NCI-H1092 (cell line): ENCODE data around the gene PDS5A.
"Not testable (repeated sequence)": the region's sequence is repeated elsewhere in the genome, so short reads cannot be mapped to it uniquely, and the experiment has no call there.

ENCODE experiments used
- DNase-seq: peaks from one replicate; lab custom pipeline; 2025; lab: John Stamatoyannopoulos, UW

PDS5A gene, protein sequence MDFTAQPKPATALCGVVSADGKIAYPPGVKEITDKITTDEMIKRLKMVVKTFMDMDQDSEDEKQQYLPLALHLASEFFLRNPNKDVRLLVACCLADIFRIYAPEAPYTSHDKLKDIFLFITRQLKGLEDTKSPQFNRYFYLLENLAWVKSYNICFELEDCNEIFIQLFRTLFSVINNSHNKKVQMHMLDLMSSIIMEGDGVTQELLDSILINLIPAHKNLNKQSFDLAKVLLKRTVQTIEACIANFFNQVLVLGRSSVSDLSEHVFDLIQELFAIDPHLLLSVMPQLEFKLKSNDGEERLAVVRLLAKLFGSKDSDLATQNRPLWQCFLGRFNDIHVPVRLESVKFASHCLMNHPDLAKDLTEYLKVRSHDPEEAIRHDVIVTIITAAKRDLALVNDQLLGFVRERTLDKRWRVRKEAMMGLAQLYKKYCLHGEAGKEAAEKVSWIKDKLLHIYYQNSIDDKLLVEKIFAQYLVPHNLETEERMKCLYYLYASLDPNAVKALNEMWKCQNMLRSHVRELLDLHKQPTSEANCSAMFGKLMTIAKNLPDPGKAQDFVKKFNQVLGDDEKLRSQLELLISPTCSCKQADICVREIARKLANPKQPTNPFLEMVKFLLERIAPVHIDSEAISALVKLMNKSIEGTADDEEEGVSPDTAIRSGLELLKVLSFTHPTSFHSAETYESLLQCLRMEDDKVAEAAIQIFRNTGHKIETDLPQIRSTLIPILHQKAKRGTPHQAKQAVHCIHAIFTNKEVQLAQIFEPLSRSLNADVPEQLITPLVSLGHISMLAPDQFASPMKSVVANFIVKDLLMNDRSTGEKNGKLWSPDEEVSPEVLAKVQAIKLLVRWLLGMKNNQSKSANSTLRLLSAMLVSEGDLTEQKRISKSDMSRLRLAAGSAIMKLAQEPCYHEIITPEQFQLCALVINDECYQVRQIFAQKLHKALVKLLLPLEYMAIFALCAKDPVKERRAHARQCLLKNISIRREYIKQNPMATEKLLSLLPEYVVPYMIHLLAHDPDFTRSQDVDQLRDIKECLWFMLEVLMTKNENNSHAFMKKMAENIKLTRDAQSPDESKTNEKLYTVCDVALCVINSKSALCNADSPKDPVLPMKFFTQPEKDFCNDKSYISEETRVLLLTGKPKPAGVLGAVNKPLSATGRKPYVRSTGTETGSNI (N-terminal part only)

DNA sequence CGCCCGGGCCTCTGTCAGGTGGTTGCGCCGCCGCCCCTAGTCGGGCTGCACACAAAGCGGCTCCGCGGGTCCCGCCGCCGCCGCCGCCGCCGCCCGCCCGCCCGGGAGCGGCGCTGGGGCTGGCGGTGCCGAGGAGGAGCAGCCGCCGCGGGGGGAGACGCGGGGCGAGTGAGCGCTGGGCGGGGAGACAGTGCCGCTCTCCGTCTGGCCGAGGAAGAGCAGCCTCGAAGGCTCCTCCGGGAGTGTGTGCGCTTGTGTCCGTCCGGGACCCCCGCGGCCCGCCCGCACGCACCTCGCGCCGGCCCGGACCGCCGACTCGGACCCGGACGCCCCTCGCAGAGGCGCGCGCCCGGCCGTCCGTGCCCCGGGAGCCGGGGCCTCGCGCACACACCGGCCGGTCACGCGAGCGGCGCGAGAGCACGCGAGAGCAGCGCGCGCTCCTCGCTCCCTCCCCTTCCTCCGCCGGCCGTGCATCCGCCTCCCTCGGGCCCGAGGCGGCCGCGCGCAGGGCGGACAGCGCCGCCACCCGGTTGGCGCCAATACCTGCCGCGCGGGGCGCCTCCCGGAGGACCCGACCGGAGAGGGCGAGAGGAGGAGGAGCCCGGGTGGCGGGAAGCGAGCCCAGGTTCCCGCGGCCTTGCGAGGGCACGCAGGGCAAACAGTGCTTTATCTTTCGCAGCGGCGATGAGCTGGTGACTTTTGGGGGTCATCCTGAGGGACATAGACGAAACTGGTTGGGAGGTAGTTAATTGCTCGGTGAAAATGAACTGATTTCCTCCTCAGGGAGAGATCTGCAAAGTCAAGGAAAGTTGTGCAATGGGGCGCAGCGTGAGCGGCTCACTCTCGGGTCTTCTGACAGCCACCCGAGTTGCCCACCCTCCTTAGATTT lies at the start of gene PDS5A:
TSS of gene PDS5A (minus strand) at position 423 of the 889 bp plus-strand sequence. CDS start 1,334 bp downstream, outside the sequence.
- DNase-seq = peak; percentile 85

DNA sequence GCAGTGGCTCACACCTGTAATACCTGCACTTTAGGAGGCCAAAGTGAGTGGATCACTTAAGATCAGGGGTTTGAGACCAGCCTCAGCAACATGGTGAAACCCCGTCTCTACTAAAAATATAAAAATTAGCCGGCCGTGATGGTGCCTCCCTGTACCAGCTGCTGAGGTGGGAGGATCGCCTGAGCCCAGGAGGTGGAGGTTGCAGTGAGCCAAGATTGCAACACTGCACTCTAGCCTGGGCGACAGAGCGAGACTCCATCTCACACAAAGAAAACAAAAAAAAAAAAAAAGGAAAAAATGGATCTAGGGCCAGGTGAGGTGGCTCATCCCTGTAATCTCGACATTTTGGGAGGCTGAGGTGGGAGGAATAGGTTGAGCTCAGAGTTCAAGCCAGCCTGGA lies 46.3 kb upstream of the PDS5A start:
- not testable (repeated sequence) for DNase-seq

DNA sequence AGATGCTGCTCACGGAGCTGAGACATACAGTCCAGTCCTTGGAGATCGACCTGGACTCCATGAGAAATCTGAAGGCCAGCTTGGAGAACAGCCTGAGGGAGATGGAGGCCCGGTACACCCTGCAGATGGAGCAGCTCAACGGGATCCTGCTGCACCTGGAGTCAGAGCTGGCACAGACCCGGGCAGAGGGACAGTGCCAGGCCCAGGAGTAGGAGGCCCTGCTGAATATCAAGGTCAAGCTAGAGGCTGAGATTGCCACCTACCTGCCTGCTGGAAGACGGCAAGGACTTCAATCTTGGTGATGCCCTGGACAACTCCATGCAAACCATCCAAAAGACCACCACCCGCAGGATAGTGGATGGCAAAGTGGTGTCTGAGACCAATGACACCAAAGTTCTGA lies 43.4 kb upstream of the PDS5A start:
- DNase-seq = not testable (repeated sequence)

DNA sequence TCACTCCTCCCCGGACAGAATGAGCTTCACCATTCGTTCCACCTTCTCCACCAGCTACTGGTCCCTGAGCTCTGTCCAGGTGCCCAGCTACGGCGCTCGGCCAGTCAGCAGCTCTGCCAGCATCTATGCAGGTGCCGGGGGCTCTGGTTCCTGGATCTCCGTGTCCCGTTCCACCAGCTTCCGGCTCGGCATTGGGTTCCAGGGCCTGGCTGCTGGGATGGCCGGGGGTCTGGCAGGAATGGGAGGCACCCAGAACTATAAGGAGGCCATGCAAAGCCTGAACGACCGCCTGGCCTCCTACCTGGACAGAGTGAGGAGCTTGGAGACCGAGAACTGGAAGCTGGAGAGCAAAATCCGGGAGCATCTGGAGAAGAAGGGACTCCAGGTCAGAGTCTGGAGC lies 42.5 kb upstream of the PDS5A start:
- DNase-seq = no peak

DNA sequence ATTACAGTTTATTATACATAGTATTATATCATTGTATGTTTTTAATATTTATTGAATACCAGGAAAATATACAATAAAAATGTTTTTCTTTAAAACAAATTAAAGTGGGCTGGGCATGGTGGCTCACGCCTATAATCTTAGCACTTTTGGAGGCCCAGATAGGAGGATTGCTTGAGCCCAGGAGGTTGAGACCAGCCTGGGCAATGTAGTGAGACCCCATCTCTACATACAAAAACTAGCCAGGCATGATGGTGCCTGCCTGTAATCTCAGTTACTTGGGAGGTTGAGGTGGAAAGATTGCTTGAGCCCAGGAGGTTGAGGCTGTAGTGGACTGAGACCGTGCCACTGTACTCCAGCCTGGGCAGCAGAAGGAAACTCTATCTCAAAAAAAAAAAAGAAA lies 38.3 kb upstream of the PDS5A start:
- no peak for DNase-seq

DNA sequence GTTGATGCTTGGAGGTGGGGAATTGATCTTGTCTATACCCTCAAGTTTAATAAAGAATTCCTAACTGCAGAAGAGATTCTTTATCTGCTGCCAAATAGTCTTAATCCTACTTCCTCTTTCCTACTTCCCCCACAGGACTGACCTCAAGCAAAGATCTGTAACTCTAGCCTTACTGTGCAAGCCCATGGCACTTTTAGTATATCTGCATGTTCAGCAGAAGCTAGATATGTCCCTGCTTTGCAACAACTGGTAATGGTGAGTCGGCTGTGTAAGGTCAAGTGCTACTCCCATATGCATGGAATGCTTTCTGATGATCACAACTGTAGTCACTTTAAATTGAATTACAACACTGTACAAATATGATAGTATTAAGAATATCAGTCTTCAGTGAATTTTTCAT lies 26.3 kb upstream of the PDS5A start:
- DNase-seq = no peak

DNA sequence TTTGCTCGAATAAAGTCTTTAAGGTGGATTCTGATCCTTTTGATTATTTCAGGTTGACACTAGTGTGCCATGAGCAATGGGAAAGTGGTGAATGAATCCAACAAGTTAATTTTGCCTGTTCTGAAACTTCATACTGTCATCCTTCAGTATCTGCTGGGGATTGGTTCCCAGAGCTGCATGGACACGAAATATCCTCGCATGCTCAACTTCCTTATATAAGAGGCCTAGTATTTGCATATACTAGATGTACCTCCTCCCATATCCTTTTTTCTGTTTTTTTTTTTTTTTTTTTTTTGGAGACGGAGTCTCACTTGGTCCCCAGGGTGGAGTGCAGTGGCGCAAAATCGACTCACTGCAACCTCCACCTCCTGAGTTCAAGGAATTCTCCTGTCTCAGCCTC lies 23.0 kb upstream of the PDS5A start:
- no peak for DNase-seq

DNA sequence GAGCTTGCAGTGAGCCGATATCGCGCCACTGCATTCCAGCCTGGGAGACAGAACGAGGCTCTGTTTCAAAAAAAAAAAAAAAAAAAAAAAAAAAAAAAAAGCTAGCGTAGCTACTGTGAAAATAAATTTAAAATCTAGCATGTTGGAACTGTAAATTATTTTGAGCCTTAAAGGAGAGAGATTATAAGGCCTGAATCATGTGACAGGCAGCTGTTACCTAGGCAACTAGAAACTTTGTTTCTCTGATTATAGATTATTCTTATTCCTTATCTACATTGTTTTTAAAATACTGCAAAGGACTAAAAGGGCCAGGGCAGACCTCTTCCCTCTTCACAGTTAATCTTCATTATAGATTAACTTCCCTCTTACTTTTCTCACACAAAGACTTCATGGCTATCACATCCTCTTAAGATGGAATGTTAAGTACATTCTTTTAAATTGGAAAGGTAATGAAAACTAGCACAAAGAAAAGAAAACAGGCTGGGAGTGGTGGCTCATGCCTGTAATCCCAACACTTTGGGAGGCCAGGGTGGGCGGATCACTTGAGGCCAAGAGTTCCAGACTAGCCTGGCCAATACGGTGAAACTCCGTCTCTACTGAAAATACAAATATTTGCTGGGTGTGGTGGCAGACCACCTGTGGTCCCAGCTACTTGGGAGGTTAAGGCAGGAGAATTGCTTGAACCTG lies 21.1 kb upstream of the PDS5A start:
- DNase-seq = no peak

DNA sequence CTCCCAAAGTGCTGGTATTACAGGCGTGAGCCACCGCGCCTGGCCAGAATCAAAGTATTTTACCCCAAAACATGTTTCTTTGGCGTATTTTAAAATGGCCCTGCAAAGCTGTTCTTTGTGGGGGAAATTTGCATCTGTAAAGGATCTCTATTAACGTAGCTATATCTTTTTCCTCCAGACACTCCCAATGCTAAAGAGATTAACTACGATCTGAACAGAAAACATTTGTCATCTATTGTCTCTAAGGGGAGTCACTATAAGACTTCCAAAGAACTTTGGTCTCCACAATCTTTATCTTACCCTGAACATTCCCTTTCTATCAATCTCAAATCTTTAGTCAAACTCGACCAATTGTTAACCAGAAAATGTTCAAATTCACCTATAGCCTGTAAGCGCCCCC lies 19.1 kb upstream of the PDS5A start:
- DNase-seq = no peak

DNA sequence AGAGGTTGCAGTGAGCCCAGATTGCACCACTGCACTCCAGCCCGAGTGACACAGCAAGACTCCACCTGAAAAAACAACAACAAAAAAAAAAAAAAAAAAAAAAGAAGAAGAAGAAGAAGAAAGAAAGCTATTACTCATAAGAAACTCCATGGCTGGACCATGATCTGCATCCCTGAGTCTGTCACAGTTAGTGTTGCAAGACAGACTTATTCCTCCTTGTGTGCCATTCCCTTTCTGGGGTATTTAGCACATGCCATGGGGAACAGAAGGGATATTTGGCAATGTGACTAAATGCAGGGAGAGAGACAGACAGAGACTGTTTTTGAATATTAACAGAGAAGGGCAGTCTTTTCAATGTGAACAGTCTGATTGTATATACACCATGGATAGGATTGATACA lies 16.7 kb upstream of the PDS5A start:
- DNase-seq = no peak

DNA sequence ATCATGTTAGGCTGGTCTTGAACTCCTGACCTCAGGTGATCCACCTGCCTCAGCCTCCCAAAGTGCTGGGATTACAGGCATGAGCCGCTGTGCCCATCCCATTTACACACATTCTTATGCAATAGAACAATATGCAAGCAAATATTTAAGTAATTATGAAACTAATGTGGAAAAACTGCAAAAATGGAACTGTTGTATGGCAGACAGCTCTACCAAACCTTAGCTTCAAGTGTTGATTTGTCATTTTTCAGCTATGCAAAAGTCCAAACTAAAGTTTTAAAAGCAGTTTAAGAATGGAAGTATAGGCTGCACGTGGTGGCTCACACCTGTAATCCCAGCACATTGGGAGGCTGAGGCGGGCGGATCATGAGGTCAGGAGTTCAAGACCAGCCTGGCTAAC lies 11.7 kb upstream of the PDS5A start:
- not testable (repeated sequence) for DNase-seq

DNA sequence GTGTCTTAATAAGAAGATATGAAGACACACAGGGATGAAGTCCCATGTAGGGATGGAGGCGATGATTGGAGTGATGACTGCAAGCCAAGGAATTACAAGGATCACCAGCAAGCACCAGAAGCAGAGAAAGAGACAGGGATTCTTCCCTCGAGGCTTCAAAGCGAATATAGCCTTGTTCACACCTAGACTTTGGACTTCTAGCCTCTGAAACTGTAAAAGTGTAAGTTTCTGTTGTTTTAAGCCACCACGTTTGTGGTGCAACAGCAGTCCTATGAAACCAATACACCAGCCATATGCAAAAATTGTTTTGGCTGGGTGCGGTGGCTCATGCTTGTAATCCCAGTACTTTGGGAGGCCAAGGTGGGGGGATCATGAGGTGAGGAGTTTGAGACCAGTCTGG lies 9.8 kb upstream of the PDS5A start:
- no peak for DNase-seq

DNA sequence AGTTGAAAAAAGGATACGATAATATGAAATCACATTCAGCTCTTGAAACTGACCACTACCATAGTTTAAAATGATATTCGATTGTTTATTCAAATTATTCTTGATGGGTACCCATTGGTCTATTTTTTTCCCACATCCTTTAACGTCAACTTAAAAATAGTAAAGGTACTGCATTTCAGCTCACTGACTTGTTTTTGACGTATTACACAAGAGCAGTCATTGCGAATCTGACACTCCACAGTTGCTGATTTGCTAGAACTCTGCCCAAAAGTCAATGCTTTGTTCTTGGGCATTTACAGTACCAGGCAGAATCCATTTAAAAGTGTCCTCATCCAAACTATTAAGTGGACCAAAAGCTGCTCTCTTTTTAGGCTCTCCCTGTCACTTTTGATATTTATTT lies 1.2 kb upstream of the PDS5A start:
- no peak for DNase-seq

DNA sequence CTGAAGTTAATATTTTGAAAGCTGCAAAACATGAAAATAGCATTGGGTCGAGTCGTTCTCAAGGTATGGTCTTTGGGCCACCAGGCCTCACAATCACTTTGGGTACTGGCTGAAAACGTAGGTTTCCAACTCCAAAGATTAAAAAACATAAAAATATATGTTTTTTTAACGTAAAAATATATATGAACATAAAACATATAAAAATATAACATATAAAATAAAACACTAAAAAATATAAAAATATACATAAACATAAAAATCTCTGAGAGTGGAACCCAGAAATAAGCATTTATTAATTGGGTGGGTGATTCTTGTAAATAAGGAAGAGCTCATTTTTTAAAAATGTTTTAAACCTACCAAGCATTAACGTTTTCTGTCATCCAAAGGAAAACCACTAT lies 666 bp upstream of the PDS5A start:
- no peak for DNase-seq

DNA sequence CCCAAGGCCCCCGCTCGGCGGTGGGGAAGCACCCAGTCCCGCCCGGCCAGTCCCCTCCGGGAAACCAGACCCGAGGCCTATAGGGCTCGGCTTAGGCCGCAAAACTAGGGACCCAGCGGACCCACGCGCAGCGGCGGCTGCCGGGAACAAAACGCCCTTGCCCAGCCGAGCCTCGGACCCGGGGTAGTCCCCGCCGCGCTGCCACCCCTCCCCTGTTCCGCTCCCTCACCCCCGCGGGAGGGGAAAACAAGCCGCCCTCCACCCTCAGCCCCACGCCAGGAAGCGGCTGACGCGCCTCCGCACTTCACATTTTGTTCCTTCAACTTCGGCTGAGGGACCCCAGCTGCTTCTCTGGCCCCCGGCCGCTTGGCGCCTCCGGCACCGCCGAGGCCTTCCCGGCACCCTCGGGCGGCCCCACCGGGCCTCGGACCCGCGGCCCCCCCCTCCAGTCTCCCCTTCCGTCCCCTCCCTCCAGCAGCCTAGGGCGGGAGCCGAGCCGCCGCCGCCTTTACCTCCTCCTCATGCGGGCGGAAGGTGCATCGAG lies 694 bp downstream of the PDS5A start:
- peak; percentile 17 for DNase-seq

DNA sequence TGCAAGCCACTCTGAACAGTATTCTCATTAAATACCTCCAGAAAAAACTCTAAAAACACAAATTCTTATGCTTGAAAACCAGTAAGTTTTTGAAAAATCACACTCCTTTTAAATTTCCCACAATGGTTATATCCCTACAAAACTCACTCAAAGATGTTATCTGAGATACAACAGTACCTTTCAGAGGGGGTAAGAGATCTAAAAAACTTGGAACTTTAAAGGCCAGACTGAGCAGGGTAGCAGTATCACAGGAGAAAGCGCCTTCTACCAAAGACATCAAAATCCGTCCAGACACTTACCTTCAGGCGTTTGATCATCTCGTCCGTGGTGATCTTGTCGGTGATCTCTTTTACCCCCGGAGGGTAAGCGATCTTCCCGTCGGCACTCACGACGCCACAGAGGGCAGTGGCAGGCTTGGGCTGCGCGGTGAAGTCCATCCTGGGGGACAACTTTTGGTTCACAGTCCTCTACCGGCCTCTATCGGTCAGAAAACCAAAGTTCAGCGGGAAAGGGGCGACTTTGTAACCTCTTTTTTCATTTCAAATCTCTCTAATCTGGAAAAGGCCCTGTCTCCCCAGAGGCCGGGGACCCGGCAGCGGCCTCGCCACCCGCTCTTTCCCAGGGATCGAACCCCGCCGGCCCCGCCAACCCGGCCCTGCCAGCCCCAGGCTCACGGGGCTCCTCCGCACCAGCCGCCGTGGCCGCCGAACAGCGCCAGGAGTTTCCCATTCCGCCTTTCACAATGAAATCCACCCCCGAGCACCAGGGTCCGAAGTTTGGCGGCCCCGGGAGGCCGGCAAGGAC lies 1.4 kb downstream of the PDS5A start:
- peak; percentile 69 for DNase-seq

DNA sequence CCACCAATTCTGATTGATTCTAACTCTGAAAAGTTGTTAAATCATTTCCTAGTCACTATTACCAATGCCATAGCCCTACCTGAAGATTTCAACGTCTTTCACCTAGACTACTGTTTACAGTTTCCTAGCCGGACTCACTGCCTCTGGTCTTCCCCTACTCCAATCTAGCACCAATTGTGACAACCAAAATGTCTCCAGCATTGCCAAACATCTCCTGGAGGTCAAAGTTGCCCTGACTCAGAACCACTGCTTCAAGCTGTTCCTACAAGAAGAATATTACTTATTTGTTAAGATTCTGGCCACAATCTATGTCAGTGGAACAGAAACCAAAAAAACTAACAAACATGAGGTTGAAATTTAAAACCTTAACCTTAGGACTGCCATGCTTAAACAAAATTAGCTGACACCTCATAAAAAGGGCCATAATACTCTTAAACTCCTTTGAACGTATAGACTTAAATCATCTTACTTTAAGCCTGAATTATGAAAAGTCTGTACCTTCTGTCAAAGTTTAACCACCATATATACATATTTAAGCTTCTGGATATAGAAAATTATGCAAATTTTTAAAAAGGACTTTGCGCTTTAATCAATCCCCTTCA lies 2.1 kb downstream of the PDS5A start:
- no peak for DNase-seq

DNA sequence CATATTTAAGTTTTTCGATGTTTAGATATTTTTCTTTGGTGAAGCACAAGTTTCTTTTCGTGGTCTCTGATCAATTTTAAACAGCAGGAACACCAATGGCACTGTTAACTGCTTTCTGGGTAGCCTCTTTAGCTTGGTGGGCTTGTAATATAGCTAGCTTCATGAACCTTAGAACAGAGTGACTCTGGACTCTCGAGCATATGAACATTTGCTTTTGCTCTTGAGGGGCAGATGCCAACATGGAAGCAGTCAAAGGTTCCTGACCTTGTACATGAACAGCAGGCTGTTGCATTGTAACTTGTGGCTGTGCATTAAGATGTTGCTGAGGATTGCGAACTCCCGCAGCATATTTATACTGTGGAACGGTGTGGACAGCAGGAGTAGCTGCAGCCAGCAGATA lies 4.7 kb downstream of the PDS5A start:
- DNase-seq = not testable (repeated sequence)
